ENCODE results near the gene ST3GAL6.

ST3GAL6 gene

DNA sequence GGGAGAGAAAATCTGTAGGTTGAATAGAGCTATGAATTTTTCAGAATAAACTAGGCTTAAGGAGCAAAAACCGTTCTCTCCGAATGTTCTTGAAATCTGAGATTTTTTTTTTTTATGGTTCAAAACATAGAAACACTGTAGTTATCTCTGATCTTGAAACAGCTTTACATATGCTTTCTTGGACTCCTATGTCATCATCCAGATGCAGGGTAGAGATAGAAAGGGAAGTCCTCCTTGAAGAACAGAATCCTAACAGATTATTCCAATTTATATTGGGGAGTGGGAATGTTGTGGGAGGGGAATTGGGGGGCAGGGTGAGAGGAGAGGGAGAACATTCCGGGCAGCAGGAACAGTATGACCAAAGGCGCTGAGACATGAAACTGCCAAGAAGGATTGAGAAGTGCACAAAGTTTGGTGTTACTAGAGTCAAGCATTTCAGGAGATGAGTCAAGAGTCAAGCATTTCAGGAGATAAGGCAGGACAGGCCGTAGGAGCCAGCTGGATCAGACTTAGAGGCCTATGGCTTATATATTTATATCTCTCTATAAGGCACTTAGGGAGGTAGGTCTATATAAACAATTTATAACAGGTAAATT, 21.9 kb upstream of the ST3GAL6 start:
- no peak for DNase-seq

DNA sequence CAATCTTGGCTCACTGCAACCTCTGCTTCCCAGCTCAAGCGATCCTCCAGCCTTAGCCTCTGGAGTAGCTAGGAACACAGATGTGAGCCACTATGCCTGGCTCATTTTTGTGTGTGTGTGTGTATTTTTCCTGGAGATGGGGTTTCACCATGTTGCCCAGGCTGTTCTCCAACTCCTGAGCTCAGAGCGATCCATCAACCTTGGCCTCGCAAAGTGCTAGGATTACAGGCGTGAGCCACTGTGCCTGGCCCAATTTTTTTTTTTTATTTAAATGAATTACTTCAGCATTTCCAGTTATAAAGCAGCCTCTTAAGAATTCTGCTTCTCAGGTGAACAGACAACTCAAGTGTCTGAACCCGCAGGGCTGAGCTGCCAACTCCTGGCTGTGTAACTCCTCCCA, 20.1 kb upstream of the ST3GAL6 start:
- DNase-seq, result no peak

- no peak for DNase-seq
Measured at GRCh38 chr3:98744283-98744682, 18.9 kb upstream of the ST3GAL6 start.

- no peak for DNase-seq
Measured at GRCh38 chr3:98745718-98746117, 17.4 kb upstream of the ST3GAL6 start.

DNA sequence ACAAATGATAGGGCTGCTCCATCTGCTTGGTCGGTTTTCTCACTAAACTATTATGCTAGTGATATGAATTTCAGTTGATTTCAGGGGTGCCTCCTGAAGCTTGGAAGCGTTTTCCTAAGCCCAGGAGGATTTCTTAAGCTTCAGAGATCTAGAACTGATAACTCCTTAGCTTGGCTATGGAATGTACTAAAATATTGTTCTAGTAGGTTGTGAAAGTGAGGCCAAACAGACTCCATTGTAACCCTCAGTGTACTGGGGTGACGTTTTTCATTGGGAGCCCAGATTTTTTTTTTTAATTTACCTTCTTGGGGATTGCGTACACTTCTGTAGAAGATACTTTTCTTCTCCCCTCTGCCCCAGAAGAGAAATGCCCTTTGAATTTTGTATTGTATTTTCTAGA, 17.0 kb upstream of the ST3GAL6 start:
- DNase-seq, result no peak

GRCh38 chr3:98746882-98747281, 16.3 kb upstream of the ST3GAL6 start:
- no peak for DNase-seq

DNA sequence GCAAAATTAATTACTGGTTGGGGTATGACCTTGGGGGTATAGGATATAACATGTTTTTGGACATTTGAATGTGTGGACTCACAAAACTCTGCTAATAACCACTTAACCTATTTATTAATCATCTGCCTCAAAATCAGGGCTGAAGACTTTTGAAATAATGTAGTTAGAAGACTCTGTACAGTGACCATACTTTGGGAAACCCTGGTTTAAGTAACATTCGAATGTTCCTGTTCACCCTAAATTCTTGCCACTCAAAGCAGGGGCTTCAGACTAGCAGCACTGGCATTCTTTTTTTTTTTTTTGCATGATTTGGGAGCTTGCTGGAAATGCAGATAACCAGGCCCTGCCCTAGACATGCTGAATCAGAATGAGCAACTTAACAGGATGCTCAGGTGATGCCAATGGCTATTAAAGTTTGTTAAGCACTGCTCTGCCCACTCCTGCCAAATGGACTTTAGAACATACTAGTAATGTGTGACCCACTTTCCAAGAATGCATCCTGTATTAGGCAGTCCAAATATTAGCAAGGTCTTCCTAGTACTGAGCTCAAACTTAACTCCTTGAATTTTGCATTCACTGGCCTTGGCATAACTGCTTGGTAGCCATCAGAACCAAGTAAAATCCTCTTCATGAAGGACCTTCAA, 12.7 kb upstream of the ST3GAL6 start:
- DNase-seq, result no peak

- DNase-seq, result no peak
Measured at GRCh38 chr3:98754483-98754882, 8.7 kb upstream of the ST3GAL6 start.

DNA sequence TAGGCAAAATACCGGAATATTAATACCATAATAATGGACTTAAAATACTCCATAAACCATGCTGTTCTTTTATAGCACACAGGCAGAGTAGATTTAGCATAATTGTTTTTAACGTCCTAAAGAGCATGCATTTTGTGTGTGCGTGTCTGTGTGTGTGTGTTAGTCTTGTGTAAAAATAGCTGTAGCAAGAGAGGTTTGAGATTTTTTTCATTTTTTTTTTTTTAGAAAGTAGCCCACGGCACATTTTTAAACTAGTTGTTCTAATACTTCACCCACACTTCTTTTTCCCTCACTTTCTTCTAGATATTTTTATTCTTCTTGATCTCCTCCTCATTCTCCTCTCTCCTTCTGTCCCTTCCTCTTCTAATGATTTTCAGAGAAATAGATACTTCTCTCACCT, 7.5 kb upstream of the ST3GAL6 start:
- no peak for DNase-seq

DNA sequence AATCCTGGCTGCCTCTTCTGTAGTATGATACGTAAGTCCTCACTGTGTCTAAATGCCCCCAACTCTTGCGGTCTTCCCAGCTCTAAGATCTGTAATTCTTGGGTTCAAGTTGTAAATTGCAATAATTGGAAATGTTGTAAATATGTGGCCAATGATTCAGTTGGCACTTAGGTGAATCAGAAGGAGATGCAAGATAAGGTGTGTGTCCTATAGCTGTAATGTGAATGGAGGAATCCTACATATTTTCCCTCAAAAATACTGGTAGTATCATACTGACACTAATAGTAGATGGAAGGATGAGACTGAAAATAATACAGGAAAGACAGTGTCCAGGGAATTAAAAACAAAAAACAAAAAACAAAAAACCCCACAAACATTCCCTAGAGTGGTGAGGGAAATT, 3.5 kb upstream of the ST3GAL6 start:
- DNase-seq, result no peak

DNA sequence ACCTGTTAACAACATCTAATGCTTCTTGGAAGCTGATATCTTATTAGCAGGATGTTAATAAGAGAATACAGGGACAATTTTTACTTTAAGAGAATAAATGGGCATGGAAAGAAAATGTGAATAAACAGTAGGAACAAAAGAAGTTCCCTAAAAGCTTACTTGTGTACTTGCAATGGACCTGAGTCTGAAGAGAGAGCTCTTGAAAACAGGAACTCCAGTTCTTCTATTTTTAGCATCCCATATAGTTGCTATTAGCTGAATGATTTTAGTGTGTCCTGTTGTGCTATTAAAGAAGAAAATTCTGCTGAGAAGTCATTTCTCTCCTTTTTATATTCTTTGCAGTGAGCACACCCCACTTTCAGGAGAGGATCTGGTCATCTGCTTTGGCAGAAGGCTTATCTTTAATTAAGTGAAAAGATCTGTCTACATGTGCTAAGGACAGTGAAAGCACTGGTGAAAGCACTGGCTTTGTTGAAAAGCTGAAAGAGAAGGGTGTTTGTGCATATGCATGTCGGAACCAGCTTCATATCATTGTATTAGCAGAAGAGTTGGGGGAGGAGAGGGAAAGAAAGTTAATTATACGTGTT, 1.4 kb upstream of the ST3GAL6 start:
- DNase-seq, result no peak

GRCh38 chr3:98763819-98764418, 779 bp downstream of the ST3GAL6 start:
- DNase-seq, result no peak

- no peak for DNase-seq
Measured at GRCh38 chr3:98764472-98764884, 1.3 kb downstream of the ST3GAL6 start.

DNA sequence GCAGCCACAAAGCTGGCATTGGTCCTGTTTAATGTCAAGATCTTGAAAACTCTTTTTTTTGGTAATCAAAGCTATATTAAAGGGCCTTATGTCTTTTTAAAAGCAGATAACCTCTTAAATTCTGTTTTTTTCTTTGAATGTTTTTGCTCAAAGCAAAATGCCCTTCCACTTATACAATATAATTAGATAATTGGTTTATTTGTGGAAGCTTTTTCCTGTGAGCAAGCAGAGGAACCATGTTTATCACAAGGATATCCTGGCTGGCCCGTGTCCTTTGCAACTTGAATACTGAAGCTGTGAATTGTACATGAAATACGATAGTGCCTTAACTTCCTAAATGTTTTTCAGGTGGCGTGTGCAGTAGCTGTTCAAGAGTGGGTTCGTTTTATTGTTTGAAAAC, 2.6 kb downstream of the ST3GAL6 start:
- DNase-seq, result no peak

DNA sequence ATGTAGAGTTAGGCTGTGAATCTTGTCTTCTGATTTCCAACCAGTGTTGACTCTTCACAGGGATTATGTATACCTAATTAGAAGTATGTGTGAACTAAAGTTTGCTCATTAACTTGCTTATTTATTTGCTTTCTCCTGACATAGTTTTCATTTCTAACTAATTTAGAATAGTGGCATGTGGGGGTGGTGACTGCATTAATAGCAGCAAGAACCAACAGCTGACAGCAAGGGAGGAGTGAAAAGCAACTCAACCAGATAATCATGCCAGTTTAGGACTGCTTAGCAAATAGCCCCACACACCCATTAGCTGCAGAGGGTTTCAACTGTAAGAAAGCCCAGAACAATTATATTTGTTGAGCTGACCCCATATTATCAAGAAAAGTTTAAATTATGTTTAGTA, 3.8 kb downstream of the ST3GAL6 start:
- no peak for DNase-seq

- no peak for DNase-seq
Measured at GRCh38 chr3:98768961-98769360, 5.8 kb downstream of the ST3GAL6 start.

DNA sequence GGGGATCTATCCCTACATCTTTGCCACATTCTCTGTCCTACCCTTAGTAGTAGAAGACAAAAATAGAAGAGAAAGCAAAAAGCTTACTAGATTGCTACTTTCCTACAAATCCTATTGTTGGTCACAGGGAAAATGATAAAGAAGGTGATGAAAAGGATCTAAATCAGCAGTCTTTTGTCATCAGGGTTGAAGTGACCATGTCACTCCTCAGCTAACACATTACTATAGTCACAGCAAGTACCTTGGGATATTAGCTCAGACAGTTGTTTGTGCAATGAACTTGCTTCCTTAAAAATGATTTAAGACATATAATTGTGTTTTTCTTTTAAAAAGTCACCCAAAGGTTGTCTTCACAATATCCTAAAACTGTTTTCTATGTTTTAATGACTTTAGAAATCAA, 6.3 kb downstream of the ST3GAL6 start:
- no peak for DNase-seq

- DNase-seq, result no peak
Measured at GRCh38 chr3:98770261-98771039, 7.3 kb downstream of the ST3GAL6 start.

DNA sequence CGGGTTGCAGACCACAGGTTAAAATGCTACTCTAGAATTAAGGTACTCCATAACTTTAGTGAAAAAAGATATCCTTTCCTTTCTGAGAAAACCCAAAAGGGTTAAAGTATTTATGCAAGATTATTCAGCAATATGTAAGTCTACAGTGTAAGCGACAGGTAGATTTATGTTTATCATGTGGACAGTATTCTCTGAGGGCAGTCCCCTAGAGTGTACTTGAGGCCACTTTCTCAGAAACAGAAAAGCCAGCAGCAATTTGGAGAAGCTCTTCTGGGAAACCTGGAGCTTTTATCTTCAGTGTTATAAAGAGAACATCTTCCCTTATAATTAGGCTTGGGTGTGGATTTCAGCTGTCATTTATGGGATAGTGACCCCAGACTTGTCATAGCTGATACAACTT, 8.9 kb downstream of the ST3GAL6 start:
- no peak for DNase-seq

DNA sequence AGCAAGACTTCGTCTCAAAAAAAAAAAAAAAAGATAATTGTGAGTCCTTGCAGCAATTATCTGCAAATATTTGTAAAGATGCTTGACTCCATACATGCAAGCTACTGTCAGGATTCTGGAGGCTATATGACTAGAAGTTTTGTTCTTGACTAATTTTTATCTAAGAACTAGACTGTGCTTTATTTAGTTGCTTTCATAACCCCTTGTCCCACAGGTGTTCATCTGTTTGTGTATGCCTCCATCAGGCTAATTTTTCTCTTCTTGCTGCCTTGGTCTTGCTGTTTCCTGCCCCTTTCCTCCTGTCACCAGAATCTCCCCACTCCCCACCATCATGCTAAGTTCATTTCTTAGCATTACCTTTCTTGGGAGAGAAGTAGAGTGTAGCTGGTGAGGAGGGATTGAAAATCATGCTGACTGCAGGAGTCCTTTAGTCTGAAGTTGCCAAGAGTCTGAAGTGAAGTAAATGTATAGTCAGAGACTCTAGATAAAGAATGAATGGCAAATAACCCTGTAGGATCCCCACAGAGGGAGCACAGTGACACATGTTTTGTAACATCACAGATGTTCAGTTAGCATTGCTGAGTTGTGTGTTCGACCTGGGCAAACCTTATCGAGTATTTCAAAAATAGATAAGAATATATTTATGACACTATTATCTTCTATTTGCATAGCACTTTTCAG, 12.5 kb downstream of the ST3GAL6 start:
- no peak for DNase-seq

GRCh38 chr3:98776140-98776493, 13.0 kb downstream of the ST3GAL6 start:
- no peak for DNase-seq

DNA sequence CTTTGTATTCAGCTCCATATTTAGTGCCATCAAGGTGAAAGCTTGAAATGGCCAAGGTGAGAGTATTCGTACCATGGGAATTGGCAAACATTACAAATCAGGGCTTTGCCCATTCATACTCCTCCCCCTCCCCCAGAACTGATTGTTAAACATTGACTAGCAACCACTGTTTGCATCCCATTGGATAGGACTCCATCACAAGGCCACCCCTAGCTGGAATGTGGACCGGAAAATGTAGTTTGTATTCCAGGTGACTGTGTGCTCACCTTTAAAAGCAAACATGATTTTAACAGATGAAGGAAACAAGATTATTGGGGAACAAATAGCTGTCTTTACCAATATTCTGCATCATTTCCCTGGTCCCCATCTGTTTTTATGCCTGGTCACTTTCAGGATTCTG, 14.1 kb downstream of the ST3GAL6 start:
- DNase-seq, result no peak

DNA sequence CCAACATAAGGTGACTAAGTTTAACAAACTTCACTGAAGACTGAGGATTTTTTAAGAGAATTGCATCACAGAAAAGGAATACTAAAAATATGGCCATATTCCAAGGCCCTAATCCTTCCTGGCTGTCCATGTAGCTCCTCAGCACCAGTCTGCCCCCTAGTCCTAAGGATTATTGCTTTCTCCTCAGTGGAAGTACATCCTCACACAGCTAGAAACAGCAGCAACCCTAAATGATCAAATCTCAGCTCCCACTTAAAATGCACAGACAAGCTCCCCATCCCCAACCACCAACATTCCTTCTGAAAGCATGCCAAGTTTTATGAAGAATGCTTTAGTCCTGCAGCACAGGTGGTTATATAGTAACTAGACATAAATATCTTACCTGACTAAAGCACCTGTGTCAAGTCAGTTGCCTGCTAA, 14.7 kb downstream of the ST3GAL6 start:
- no peak for DNase-seq

Data from NCI-H1436 treated with DMSO at 0.1 percent for 48 hours (cell line).